Stimulated activated CD8-positive, alpha-beta memory T cell treated with anti-CD3 and anti-CD28 coated beads, Interleukin-12 subunit alpha, Interleukin-12 subunit beta, amount 100 ng/mL, for 24 hours (primary cell): ENCODE data around the gene ZNF582.
A peak's percentile ranks its signal among the peaks of the same experiment; 100 is the strongest.

Experiments used
- DNase-seq: peaks from one replicate; pipeline ENCODE4 v3.0.0-alpha.2; 2020; ENCODE audit errors: extremely low read depth

Gene ZNF582

GRCh38 chr19:56393119-56394012 is at the start of gene ZNF582:
ZNF582 (minus strand) TSS chr19:56393534; CDS start chr19:56391752, 1,782 bp downstream.
- peak; percentile 76 for DNase-seq

- DNase-seq, result no peak
These were observed 48.0 kb upstream of the ZNF582 start for GRCh38 chr19:56441206-56441792.

GRCh38 chr19:56423985-56424353 is 30.6 kb upstream of the ZNF582 start:
- no peak for DNase-seq

- DNase-seq, result no peak
These were observed 30.1 kb upstream of the ZNF582 start for GRCh38 chr19:56423276-56423984.

- DNase-seq, result no peak
These were observed 11.7 kb upstream of the ZNF582 start for GRCh38 chr19:56405062-56405461.

- DNase-seq, result no peak
These were observed 11.3 kb upstream of the ZNF582 start for GRCh38 chr19:56404705-56405056.

GRCh38 chr19:56403764-56404704 is 10.7 kb upstream of the ZNF582 start, which contains the start of gene ZNF583:
ZNF583 (plus strand) TSS chr19:56404332; CDS start chr19:56407115, 2,783 bp downstream.
- DNase-seq, result peak; percentile 79

GRCh38 chr19:56403261-56403660 is 9.9 kb upstream of the ZNF582 start:
- no peak for DNase-seq

- DNase-seq, result no peak
These were observed 7.2 kb upstream of the ZNF582 start for GRCh38 chr19:56400485-56400884.

GRCh38 chr19:56398809-56399208 is 5.5 kb upstream of the ZNF582 start:
- DNase-seq, result no peak

- DNase-seq, result no peak
These were observed 9.3 kb downstream of the ZNF582 start for GRCh38 chr19:56383826-56384605.

GRCh38 chr19:56377105-56377924 is 16.0 kb downstream of the ZNF582 start:
- DNase-seq, result no peak

GRCh38 chr19:56372281-56372680 is 21.1 kb downstream of the ZNF582 start:
- DNase-seq, result no peak

- DNase-seq, result no peak
These were observed 23.3 kb downstream of the ZNF582 start for GRCh38 chr19:56369886-56370676.

GRCh38 chr19:56367829-56368711 is 25.3 kb downstream of the ZNF582 start:
- DNase-seq, result peak; percentile 63

GRCh38 chr19:56360841-56361240 is 32.5 kb downstream of the ZNF582 start:
- DNase-seq, result no peak

GRCh38 chr19:56356944-56357343 is 36.4 kb downstream of the ZNF582 start:
- no peak for DNase-seq

GRCh38 chr19:56355517-56355916 is 37.8 kb downstream of the ZNF582 start:
- DNase-seq, result no peak
